Measurements from ENCODE around the gene ANXA11. TPM values are rescaled to one million over a fixed set of nuclear protein-coding genes. Genes with fewer than 3 reads are reported as not detected.
"Not testable (repeated sequence)": the region's sequence is repeated elsewhere in the genome, so short reads cannot be mapped to it uniquely, and the experiment has no call there.

ANXA11 gene
- 38.9 TPM for total RNA-seq

GRCh38 chr10:80205477-80206276 is at the start of gene ANXA11:
TSS of gene ANXA11 (minus strand) at chr10:80205537. CDS start at chr10:80172861, 32,676 bp downstream.
- DNase-seq = peak; percentile 46

- not testable (repeated sequence) for DNase-seq
Observed at GRCh38 chr10:80254726-80255125, 49.4 kb upstream of the ANXA11 start.

- DNase-seq = not testable (repeated sequence)
Observed at GRCh38 chr10:80253963-80254271, 48.6 kb upstream of the ANXA11 start.

GRCh38 chr10:80253266-80253962 is 48.1 kb upstream of the ANXA11 start:
- DNase-seq = no peak

GRCh38 chr10:80252296-80252887 is 47.1 kb upstream of the ANXA11 start:
- DNase-seq = no peak

DNA sequence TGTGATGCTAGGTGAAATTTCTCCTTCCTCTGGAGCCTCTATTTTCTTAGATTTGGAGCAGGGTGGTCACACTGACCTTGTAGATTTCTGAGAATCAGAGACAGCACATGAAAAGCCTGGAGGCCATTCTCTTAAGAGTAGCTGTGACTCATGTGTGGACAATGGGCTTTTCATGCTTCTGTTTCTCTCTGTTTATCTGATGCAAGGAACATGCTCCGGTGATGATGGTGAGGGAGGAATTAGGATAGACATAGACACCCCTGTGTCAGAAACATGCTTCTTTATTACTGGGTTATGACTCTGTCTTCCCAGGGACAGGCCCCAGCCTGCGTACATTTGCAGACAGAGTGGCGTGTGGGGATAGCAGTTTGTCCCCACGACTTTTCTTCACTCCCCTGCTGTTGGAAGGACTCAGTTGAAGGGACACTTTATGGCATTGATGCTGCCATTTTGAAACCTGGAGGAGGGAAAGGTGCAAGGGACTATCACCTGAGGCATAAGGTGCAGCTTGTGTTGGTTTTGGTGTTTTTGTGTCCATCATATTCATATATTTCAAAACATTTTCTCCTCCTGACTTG is 46.5 kb upstream of the ANXA11 start:
- not testable (repeated sequence) for DNase-seq

DNA sequence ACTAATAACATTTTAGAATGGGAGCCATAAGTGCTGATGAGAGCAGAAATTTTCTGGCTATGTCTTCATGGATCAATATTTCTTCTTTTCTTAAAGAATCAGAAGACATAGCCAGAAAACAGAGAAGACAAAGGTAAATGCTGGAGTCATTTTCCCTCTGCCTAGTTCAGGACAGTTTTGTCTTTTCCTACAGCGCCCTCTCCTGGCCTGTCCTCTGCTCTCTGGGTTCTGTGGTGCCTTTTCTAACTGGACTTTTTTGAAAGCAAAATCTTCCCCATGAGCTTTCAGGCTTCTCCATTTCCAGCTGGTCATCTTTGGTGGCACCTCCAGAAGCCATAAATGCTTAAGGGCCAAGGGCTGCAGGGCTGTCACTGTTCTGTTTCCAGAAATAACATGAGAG is 45.1 kb upstream of the ANXA11 start:
- not testable (repeated sequence) for DNase-seq

DNA sequence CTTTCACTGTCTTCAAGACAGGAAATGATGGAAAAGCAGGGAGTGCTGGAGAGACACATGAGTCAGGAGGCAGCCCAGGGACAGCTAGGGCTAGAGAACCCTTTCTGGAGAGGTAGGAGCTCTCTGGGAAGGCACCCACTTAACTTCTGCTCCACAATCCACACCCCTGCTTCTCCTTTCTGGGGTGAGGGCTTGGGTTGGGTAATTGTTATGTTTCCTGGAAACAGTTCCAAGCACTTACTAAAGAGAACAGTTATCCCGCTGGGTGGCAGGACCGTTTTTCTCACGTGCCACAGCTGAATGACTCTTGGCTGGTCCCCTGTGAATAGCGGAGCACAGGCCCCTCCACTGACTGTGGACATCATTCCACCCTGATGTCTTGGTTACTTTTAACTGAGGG is 44.6 kb upstream of the ANXA11 start:
- not testable (repeated sequence) for DNase-seq

DNA sequence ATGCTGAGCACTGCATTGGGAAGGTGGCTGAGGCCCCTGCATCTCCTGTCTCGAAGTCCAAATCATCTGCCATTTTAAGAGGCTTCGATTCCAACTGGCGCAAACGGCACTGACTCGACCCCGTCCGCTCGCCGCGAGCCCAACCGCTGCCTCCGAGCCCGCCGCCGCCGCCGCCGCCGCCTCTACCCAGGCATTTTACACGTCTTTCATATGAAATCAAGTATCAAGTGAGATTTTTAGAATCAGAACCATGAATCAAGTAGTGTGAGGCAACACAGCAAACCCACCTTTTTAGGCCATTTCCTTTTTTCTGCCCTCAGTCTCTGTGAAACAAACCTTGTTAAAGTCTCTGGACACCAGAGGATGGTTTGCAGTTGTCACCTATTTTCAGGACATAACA is 42.3 kb upstream of the ANXA11 start:
- DNase-seq = not testable (repeated sequence)

- not testable (repeated sequence) for DNase-seq
Observed at GRCh38 chr10:80244371-80244770, 39.0 kb upstream of the ANXA11 start.

GRCh38 chr10:80242341-80242740 is 37.0 kb upstream of the ANXA11 start:
- not testable (repeated sequence) for DNase-seq

GRCh38 chr10:80236457-80236856 is 31.1 kb upstream of the ANXA11 start:
- not testable (repeated sequence) for DNase-seq

GRCh38 chr10:80234331-80235235 is 29.2 kb upstream of the ANXA11 start:
- DNase-seq = not testable (repeated sequence)

- not testable (repeated sequence) for DNase-seq
Observed at GRCh38 chr10:80233871-80234270, 28.5 kb upstream of the ANXA11 start.

DNA sequence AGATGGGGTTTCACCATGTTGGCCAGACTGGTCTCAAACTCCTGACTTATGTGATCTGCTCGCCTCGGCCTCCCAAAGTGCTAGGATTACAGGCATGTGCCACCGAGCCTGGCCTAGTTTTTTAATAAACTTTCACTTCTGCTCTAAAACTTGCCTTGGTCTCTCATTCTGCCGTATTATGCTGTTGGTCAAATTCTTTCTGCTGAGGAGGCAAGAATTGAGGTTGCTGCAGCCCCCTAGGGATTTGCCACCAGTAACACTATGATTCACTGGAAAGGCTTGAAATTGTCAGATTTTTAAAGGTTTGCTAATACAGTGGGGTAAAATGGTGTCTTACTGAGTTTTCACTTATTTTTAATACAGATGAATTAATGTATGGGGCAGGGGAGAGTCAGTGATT is 21.4 kb upstream of the ANXA11 start:
- not testable (repeated sequence) for DNase-seq

DNA sequence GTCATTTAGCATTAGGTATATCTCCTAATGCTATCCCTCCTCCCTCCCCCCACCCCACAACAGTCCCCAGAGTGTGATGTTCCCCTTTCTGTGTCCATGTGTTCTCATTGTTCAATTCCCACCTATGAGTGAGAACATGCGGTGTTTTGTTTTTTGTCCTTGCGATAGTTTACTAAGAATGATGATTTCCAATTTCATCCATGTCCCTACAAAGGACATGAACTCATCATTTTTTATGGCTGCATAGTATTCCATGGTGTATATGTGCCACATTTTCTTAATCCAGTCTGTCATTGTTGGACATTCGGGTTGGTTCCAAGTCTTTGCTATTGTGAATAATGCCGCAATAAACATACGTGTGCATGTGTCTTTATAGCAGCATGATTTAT is 17.7 kb upstream of the ANXA11 start:
- DNase-seq = not testable (repeated sequence)

DNA sequence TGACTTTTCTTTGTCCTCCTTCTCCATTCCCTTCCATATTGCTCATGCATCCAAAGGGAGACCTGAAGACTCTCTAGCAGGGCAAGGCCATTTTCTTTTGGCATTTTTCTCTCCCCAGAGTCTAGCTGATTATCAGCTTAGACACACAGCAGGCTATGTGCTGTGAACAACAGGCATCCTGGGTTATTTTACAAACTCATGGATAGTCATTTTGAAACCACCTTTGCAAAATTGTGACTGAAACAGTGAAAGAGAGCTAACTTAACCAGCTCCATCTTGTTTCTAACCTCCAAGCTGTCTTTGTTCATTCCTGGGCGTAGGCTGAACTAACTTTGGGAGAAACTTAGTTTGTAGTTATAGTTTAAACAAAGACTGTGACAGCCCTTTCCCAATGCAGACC is 13.5 kb upstream of the ANXA11 start:
- not testable (repeated sequence) for DNase-seq

DNA sequence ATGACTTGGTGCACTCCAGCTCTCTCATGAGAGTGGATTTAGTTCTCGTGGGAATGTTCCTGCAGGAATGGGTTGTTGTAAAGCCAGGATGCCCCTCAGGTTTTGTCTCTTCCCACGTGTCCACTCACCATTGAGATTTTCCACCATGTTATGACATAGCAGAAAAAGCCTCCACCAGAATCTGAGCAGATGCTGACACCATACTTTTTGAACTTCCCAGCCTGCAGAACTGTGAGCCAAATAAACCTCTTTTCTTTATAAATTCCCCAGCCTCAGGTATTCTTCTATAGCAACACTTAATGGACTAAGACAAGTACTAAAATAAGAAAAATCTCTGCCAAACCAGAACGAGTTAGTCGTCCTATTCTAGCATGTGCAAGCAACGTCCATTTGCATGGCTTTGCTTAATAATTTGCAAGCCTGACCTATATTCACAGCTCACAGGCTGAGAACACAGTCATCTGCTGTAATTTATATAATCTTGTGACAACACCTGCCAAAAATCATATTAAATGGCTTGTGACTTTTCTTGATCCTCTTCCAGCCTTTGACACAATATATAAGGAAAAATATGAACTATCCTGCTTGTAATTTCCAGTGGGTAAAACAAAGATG is 9.1 kb upstream of the ANXA11 start:
- DNase-seq = not testable (repeated sequence)

GRCh38 chr10:80212535-80213115 is 7.3 kb upstream of the ANXA11 start:
- DNase-seq = not testable (repeated sequence)

DNA sequence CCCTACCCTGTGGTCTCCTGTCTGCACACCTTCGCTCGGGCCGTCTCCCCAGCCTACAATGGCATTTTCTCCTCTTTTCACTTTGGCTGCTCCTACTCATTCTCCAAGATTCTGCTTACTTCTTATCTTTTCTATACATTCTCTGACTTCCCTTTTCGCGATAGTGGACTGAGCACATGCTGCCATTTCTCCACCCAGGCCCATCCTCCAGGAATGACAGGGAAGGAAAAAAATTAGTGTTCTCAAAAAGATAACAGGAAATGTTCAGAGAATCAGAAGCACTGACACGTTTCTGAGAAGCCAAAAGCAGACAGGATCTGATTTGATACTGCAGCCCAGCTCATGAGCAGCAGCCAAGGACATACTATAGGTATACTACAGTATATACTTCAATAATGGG is 6.4 kb upstream of the ANXA11 start:
- no peak for DNase-seq

- no peak for DNase-seq
Observed at GRCh38 chr10:80210259-80210658, 4.9 kb upstream of the ANXA11 start.
